Mucosa of rectum (tissue), 2 donors: ENCODE data around the gene MACROD2.

ENCODE experiments used
- H3K27ac ChIP-seq, 2 donors: one replicate each; pipeline ENCODE4 v1.7.0; 2013; ENCODE audit warnings: inconsistent platforms in 2 of 2, low read depth in 2 of 2, low read length in 2 of 2
- H3K27me3 ChIP-seq, 2 donors: one replicate each; pipeline ENCODE4 v1.7.0; 2013; ENCODE audit warnings: low read length in 2 of 2; ENCODE audit not compliant: control insufficient read depth in 2 of 2, insufficient read depth in 2 of 2
- H3K36me3 ChIP-seq, 2 donors: one replicate each; pipeline ENCODE4 v1.7.0; 2013; ENCODE audit warnings: low read length in 2 of 2; ENCODE audit not compliant: control insufficient read depth in 2 of 2, insufficient read depth in 2 of 2
- H3K4me1 ChIP-seq, 2 donors: one replicate each; pipeline ENCODE4 v1.7.0; 2013; ENCODE audit warnings: low read length in 2 of 2, mild to moderate bottlenecking in 1 of 2; ENCODE audit not compliant: control insufficient read depth in 2 of 2, insufficient read depth in 2 of 2
- H3K4me3 ChIP-seq, 2 donors: one replicate each; pipeline ENCODE4 v1.7.0; 2013; ENCODE audit warnings: low read length in 2 of 2
- H3K9ac ChIP-seq, 2 donors: one replicate each; pipeline ENCODE4 v1.7.0; 2013; ENCODE audit warnings: low read length in 2 of 2, low read depth in 1 of 2, mild to moderate bottlenecking in 1 of 2
- H3K9me3 ChIP-seq, 2 donors: one replicate each; pipeline ENCODE4 v1.7.0; 2013; ENCODE audit warnings: low read length in 2 of 2; ENCODE audit not compliant: control insufficient read depth in 2 of 2
- donor health status: healthy.
- donor health status: Normal muscosa, but diverticular disease.

The MACROD2 gene

DNA sequence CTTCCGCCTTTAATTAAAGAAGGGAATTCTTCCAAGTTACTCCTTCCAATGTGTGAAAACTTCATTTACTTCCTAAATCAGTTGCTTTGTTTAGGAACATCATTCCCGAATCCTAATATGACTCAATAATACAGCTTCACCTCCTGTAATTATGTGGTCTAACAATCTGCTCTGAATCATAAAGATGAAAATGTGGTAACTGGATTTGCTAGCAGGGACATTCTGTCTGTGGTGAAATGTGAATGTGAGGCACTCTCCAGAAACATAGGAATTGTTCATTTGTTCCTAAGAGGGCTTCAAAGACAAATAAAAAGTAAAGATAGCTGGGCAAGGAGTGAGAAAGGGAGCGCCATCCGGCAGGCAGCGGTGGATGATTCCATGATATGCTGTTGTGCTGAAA, 1899.8 kb downstream of the MACROD2 start:
- Histone ChIP-seq H3K9me3 (no peaks in the 10 kb centered on the region), H3K4me1 (no peaks in the 10 kb centered on the region), H3K27me3 (no peaks in the 10 kb centered on the region), H3K27ac (no peak overlapping the region), H3K9ac (no peak overlapping the region), H3K36me3 (no peaks in the 10 kb centered on the region), H3K4me3 (no peak overlapping the region)

DNA sequence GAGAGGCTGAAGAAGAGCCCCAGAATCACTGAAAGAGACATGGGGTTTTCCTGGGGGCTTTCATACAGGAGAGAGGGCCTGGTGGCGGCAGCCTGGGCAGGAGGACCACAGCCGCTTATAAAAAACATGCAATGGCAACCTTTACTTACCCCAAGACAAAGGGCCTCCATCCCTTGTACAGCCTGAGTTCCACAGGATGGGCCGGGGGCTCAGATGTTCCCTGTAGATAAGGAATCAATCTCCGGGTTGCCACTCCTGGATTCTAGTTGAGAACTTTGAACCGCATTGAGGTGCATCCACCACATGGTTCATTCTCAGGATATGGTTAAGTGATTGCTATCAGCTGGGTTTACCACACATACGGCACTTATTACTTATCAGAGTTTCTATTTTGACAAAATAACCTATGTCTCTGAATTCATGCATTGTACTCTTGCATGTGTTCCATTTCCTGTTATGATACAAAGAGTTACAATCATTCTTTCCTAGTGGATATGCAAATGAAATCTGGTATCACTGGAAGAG, 1900.3 kb downstream of the MACROD2 start:
- Histone ChIP-seq H3K4me1 (no peaks in the 10 kb centered on the region), H3K9ac (no peak overlapping the region), H3K27me3 (no peaks in the 10 kb centered on the region), H3K9me3 (no peaks in the 10 kb centered on the region), H3K36me3 (no peaks in the 10 kb centered on the region), H3K27ac (no peak overlapping the region), H3K4me3 (no peak overlapping the region)

DNA sequence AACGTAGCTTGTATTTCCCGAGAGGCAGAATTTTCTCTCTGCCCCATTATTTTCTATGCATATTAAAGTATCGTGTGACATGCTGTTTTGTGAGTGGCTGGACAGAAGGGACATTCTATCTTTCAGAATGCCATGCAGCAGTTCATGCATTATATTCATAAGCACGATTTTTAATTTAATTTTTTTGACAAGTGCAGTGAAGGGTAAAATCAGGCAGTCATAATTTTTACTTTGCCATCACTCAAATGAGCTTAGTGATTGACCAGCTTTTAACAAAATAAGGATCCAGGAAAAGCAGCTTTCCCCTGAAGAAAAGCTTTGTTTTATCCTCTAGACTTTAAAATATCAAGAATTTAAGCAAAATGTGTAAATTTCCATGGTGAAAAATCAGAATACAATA, 1904.7 kb downstream of the MACROD2 start:
- Histone ChIP-seq H3K4me3 (no peak overlapping the region), H3K27me3 (no peaks in the 10 kb centered on the region), H3K36me3 (no peaks in the 10 kb centered on the region), H3K9me3 (no peaks in the 10 kb centered on the region), H3K4me1 (no peaks in the 10 kb centered on the region), H3K9ac (no peak overlapping the region), H3K27ac (no peak overlapping the region)

DNA sequence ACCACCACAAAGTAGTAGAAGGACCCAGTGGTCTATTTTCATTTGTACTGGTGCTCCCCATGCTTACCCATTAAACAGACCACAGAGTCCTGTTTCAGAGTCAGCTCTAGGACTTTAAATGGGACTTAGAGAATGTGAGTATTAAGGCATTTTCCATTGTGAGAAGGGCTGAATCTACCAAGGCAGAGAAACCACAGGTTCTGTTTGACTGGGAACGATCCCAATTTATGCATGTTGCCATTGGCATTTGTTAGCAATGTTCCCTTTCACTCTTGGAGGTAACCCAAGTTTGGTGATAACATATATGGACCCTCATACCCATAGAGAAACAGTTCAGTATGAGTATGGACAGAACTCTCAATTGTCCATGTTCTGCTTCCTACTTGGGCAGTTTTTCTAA, 1905.1 kb downstream of the MACROD2 start:
- no peaks in the 10 kb centered on the region for H3K4me1 ChIP-seq
- no peak overlapping the region for H3K4me3 ChIP-seq
- H3K27me3 ChIP-seq = no peaks in the 10 kb centered on the region
- no peak overlapping the region for H3K9ac ChIP-seq
- H3K9me3 ChIP-seq = no peaks in the 10 kb centered on the region
- H3K27ac ChIP-seq = no peak overlapping the region
- H3K36me3 ChIP-seq = no peaks in the 10 kb centered on the region

DNA sequence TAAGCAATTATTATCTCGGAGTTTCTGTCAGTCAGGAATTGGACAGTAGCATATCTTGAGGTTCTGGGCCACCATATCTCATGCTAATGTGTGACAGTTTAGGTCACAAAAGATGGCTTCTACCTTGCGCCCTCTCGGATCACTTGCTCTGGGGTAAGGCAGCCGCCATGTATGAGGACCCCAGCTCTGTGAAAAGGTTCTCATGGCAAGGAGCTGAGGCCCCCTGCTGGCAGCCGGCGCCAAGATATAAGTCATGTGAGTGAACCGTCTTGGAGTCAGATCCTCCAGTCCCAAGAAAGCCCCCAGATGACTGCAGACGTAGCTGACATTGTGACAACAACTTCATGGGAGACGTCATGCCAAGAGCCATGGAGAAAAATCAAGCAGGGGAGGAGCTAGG, 1907.2 kb downstream of the MACROD2 start:
- no peak overlapping the region for H3K4me3 ChIP-seq
- H3K9ac ChIP-seq = no peak overlapping the region
- no peaks in the 10 kb centered on the region for H3K9me3 ChIP-seq
- H3K27ac ChIP-seq = no peak overlapping the region
- H3K36me3 ChIP-seq = no peaks in the 10 kb centered on the region
- H3K27me3 ChIP-seq = no peaks in the 10 kb centered on the region
- no peaks in the 10 kb centered on the region for H3K4me1 ChIP-seq

DNA sequence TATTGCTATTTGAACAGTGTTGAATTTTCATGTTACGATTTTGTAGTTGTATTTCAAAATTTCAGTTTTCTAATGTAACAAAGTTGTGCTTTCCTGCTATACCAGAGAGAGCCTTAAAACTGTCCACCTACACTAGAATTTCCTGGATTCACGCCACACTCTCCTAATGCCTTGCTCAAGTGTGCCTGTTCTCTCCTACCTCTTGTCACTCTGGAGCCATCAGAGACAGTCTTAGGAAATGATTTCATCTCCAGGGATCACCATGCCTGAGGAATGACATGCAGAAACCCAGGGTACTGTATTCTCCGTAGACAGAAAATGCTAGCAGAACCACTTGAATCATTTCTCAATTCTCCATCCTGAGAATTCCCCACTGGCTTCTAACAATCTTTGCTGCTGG, 1910.3 kb downstream of the MACROD2 start:
- Histone ChIP-seq H3K27ac (no peak overlapping the region), H3K27me3 (no peaks in the 10 kb centered on the region), H3K4me3 (no peak overlapping the region), H3K9me3 (no peaks in the 10 kb centered on the region), H3K4me1 (no peaks in the 10 kb centered on the region), H3K9ac (no peak overlapping the region), H3K36me3 (no peaks in the 10 kb centered on the region)

DNA sequence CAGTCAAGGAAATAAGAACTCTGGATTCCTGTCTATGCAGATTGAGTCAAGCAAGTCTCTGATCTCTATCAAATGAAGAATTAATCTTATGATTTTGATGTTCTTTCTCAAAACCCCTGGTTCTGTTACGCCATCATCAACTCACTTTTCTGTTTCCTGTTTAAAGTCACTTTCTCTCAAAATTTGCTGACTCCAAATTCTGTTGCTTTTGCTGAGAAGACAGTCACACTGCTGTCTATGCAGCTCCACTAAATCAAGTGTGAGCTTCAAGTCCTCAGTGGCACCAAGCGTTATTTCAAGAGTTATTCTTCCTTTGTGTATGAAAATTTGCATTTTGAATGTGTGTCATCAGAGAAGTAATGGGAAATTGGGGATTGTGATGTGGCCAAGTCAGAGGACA, 1914.7 kb downstream of the MACROD2 start:
- Histone ChIP-seq H3K4me3 (no peak overlapping the region), H3K4me1 (no peaks in the 10 kb centered on the region), H3K27me3 (no peaks in the 10 kb centered on the region), H3K36me3 (no peaks in the 10 kb centered on the region), H3K9ac (no peak overlapping the region), H3K9me3 (no peaks in the 10 kb centered on the region), H3K27ac (no peak overlapping the region)

DNA sequence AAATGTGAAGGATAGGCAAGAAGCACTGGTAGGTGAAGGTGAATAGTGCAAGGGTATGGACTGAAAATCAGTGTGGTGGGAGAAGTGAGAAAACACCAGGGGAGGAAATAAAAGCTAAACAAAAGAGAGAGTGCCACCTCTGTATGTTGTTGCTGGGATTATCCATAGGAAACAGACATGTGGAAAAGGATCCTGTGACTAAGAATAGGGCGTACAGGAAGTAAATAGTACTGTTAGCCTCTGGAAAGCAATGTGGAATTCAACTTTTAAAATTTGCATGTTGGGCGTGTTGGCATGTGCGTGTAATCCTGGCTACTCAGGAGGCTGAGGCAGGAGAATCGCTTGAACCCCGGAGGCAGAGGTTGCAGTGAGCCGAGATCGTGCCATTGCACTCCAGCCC, 1916.3 kb downstream of the MACROD2 start:
- Histone ChIP-seq H3K4me1 (no peaks in the 10 kb centered on the region), H3K27ac (no peak overlapping the region), H3K27me3 (no peaks in the 10 kb centered on the region), H3K9ac (no peak overlapping the region), H3K36me3 (no peaks in the 10 kb centered on the region), H3K9me3 (no peaks in the 10 kb centered on the region), H3K4me3 (no peak overlapping the region)

DNA sequence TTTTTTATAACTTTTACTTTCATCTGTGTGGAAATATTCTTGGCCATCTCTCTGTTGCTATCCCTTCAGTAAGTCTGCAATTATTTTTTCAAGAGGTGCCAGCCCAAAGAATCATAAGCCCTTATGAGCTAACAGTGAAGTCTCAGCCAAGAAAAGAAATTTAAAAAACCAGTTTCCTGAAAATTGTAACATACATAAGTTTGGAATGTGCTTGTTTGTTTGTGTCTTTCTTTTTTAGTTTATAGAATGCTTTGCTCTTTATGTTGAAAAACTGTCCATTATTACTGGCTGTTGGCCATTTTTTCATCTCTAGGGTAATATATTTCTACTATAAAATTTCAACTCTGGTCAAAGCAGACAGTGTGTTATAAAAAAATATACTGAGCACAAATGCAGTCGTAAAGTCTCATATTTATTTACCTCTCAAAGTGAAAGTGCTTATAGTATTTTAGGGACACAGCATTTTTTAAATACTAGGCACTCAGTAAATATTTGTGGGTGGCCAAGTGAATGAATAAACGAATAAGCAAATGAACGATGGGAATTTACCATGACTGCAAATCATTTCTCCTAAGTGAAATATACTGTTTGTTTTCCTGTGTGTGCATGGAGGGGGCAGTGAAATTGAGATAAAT, 1918.2 kb downstream of the MACROD2 start:
- H3K4me1 ChIP-seq = no peaks in the 10 kb centered on the region
- no peaks in the 10 kb centered on the region for H3K27me3 ChIP-seq

DNA sequence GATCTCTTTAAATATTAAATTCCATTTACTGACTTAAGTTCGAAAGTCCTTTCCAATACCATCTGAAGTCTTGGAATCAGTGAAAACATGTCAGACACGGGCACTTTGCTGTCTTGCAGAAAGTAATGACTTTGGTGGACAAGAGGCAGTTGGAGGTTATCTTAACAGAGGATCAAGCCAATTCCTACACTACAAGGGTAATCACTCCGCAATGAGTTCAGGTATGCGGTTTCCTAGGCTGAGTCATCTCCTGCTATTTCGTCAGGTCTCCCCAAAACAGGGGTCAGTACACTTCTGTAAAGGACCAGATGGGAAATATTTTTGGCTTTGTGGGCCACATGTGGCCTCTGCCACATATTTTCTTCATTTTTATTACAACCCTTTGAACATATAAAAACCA, 1921.3 kb downstream of the MACROD2 start:
- Histone ChIP-seq H3K27ac (no peak overlapping the region), H3K36me3 (no peaks in the 10 kb centered on the region), H3K4me1 (no peaks in the 10 kb centered on the region), H3K4me3 (no peak overlapping the region), H3K9ac (no peak overlapping the region), H3K27me3 (no peaks in the 10 kb centered on the region), H3K9me3 (no peaks in the 10 kb centered on the region)

More for the DNA sequence above, 1918.2 kb downstream of the MACROD2 start:
- H3K9ac ChIP-seq = no peak overlapping the region
- no peak overlapping the region for H3K4me3 ChIP-seq
- H3K9me3 ChIP-seq = no peaks in the 10 kb centered on the region
- no peaks in the 10 kb centered on the region for H3K36me3 ChIP-seq
- no peak overlapping the region for H3K27ac ChIP-seq

DNA sequence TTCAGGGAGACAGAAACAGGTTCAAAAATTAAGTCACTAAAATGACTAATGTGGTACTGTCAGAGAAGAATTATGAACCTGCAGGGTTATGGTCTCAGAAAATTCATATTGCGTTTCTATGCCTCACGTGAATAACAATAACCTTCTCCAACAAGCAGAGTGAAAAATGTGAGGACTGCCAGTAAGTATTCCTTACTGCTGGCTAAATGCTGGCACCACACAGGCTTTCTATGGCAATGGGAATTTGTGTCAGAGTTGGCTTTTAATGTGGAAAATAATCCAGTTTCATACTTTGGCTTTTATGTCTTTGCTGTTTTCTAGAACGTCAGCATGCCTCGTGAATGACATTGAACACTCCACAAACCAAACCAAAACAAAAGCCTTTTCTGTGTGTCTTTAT, 1922.0 kb downstream of the MACROD2 start:
- no peaks in the 10 kb centered on the region for H3K36me3 ChIP-seq
- no peak overlapping the region for H3K9ac ChIP-seq
- H3K27me3 ChIP-seq = no peaks in the 10 kb centered on the region
- no peaks in the 10 kb centered on the region for H3K9me3 ChIP-seq
- H3K4me3 ChIP-seq = no peak overlapping the region
- H3K27ac ChIP-seq = no peak overlapping the region
- no peaks in the 10 kb centered on the region for H3K4me1 ChIP-seq
